GM12801 (cell line): ENCODE measurements around the gene IGSF1.

Source experiments
- CTCF ChIP-seq: IDR thresholded peaks from one replicate; pipeline ENCODE4 v1.5.1; 2011; ENCODE audit warnings: control low read depth; ENCODE audit not compliant: insufficient read length; ENCODE audit errors: extremely low read depth

Gene IGSF1

GRCh38 chrX:131316260-131316659 lies 27.2 kb upstream of the IGSF1 start:
- TF ChIP-seq CTCF = no peak

- TF ChIP-seq CTCF = no peak
Observed at GRCh38 chrX:131308980-131309379, 19.9 kb upstream of the IGSF1 start.

- no peak for TF ChIP-seq CTCF
Observed at GRCh38 chrX:131306601-131307000, 17.5 kb upstream of the IGSF1 start.

GRCh38 chrX:131305926-131306325 lies 16.8 kb upstream of the IGSF1 start:
- no peak for TF ChIP-seq CTCF

GRCh38 chrX:131302701-131303100 lies 13.6 kb upstream of the IGSF1 start:
- no peak for TF ChIP-seq CTCF

- no peak for TF ChIP-seq CTCF
Observed at GRCh38 chrX:131301155-131301554, 12.0 kb upstream of the IGSF1 start.

- no peak for TF ChIP-seq CTCF
Observed at GRCh38 chrX:131298846-131299245, 9.7 kb upstream of the IGSF1 start.

- no peak for TF ChIP-seq CTCF
Observed at GRCh38 chrX:131298036-131298435, 8.9 kb upstream of the IGSF1 start.
